HL-60 (cell line): ENCODE measurements around the gene NAV2.

Experiments
- CTCF ChIP-seq: IDR thresholded peaks from one replicate; pipeline ENCODE4 v1.5.1; 2011; ENCODE audit warnings: low read length, control low read depth, inconsistent platforms; ENCODE audit not compliant: insufficient read depth
- GABPA ChIP-seq: IDR thresholded peaks from 2 replicates; pipeline ENCODE4 v1.6.1; 2012; ENCODE audit warnings: low read depth
- SPI1 ChIP-seq: IDR thresholded peaks from 2 replicates; pipeline ENCODE4 v1.6.1; 2012; ENCODE audit warnings: low read depth, mild to moderate bottlenecking, borderline replicate concordance

GRCh38 chr11:20042811-20043341, 330.2 kb downstream of the NAV2 start:
- no peak for TF ChIP-seq CTCF
- TF ChIP-seq GABPA, result no peak
- TF ChIP-seq SPI1, result no peak
